ENCODE data around the gene ZRANB3.
A peak's percentile ranks its signal among the peaks of the same experiment; 100 is the strongest.

The ZRANB3 gene

DNA sequence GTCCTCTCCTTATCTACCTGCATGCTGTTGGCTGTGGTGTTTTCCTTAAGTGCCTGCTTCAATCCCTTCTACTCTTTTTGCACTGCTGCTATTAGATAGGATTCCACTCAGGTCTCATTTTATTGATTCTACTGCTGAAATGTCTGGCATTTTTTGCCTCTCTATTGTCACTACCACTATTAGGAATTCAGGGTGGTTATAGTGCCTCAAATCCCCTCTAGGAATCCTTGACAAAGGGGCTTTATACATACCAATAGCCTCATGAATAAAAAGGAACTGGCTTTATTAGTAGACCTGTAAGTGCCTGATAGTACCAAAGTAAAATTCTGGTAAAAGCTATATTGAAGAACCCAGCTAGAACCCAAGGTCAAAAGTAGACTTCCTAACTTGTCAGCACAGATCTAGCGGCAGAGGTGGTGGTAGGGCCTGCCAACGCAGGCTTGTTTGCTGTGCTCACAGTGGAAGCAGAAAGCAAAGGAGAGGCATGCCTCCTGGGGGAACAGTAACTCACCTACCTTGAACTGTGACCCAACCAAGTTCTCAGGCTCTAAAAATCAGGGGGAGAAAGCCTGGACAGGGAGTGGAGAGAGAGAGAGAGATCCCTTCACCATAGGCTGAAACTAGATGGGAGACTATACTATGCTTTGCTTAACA, 278.1 kb downstream of the ZRANB3 start:
- no peak for DNase-seq (ENCODE audit: low read depth in 2 of 2)

GRCh38 chr2:135248611-135249010, 282.4 kb downstream of the ZRANB3 start:
- no peak for DNase-seq (ENCODE audit: low read depth in 2 of 2)

DNA sequence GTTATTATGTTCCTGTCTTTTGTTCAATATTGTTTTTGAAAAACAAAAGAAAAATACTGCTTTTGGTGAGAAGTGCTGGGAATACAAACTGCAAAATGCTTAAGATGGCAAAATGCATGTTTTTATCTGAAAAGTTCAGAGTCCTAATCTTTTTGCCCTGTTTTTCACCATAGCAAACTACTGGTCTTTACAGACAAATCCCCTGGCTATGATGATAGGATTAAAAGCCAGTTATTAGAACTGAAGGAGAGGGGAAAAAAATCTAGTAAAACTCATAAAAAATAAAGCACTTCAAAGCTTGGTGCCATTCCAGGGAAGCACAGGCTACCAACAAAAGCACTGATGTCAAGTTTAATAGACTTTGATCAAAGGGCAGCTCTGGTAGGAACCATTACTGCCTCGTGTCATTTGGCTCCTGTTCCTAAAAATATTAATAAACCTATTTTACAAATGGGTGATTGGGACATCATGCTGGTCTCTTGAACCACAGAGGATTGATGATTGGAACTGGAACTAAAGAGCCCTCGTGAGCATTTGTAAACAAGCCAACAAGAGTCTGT, 284.2 kb downstream of the ZRANB3 start:
- DNase-seq (ENCODE audit: low read depth in 2 of 2): no peak

DNA sequence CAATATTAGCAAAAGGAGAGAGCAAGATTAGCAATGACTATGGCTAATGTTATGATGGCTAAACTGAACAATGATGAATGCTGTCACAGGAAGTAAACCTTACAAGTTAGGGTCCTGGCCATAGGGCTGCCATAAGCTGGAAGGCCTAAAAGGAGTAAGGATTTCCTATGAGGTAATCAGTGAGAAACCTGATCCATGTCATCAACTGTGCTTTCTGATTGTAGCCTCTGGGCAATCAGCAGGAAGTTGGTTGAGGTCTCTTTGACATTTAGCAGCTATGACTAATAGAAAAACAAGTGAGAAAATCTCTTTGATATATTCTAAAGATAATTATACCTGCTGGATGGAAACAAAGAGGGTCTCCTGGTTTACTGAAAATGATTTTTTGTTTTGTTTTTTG, 285.9 kb downstream of the ZRANB3 start:
- DNase-seq (ENCODE audit: low read depth in 2 of 2): peak in 1 of 2 donors; percentile 11

DNA sequence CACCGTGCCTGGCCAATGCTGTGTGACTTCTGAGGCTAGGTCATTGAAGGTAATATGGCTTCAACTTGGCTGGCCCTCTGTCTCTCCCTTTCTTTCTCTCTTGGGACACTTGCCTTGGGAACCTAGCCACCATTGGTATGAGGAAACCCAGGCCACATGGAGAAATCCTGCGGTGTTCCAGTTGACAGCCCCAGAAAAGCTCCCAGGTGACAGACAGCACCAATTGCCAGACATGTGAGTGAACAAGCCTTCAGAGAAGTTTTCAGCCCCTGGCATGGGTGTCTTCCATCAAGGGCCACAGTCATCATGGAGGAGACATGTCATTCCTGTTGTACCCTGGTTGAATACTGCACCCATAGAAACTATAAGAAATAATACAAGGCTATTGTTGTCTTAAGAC, 292.4 kb downstream of the ZRANB3 start:
- no peak for DNase-seq (ENCODE audit: low read depth in 2 of 2)

DNA sequence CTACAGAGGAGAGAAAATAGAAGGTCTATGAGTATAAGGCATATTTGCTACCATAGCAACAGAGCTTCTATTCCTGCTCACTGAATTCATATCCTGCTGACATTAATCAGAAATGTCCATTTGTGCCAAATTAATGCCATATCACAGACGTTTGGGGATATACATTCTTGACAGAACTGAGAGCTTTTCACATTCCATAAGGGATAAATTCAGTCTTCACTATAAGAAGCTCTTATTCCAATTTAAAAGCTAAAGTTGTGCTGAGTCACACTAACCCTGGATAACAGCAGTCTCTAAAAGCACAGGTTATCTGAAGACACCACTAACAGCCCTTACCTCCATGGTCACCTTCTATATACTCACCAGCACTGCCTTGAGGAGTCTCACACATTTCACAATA, 300.9 kb downstream of the ZRANB3 start:
- no peak for DNase-seq (ENCODE audit: low read depth in 2 of 2)

- no peak for DNase-seq (ENCODE audit: low read depth in 2 of 2)
Observed at GRCh38 chr2:135227386-135227785, 303.6 kb downstream of the ZRANB3 start.

GRCh38 chr2:135226961-135227360, 304.1 kb downstream of the ZRANB3 start:
- no peak for DNase-seq (ENCODE audit: low read depth in 2 of 2)

- DNase-seq (ENCODE audit: low read depth in 2 of 2): no peak
Observed at GRCh38 chr2:135225781-135226180, 305.2 kb downstream of the ZRANB3 start.

- no peak for DNase-seq (ENCODE audit: low read depth in 2 of 2)
Observed at GRCh38 chr2:135219226-135219625, 311.8 kb downstream of the ZRANB3 start.

- no peak for DNase-seq (ENCODE audit: low read depth in 2 of 2)
Observed at GRCh38 chr2:135218426-135218825, 312.6 kb downstream of the ZRANB3 start.

DNA sequence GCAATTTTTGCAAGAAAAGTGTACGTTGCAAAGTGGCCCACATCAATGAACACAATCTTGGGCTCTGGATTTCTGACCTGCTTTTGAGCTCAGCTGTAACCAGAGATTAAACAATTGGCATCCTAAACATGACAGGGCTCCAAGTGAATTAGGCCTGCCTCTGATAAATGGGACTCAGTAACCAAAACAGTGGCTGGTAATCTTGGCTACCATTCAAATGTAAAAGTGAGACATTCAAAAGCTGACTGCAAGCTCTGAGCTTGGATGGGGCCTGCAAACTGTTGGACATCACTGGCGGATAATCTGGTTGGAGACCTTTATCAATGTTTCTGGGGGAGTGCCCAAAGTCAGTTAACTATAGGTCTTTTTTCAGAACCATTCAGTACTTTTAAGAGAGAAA, 318.3 kb downstream of the ZRANB3 start:
- DNase-seq (ENCODE audit: low read depth in 2 of 2): no peak

DNA sequence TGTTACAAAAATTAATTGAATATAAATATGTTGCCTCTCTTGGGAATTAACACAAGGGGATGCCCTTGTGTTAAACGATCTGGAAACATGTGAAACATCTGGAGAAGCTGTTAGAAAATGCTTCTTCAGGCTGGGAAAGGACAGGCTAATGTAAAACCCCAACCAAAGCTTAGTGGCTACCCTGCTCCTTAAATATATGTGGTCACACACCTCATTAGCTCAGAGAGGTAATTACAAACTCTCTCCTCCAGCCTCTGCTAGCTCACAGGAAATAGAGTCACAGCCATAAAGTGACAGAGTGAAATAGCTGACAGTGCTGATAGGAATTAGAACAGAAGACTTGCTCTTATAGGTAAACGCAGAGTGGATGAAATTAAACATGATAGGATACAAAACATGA, 323.0 kb downstream of the ZRANB3 start:
- no peak for DNase-seq (ENCODE audit: low read depth in 2 of 2)

DNA sequence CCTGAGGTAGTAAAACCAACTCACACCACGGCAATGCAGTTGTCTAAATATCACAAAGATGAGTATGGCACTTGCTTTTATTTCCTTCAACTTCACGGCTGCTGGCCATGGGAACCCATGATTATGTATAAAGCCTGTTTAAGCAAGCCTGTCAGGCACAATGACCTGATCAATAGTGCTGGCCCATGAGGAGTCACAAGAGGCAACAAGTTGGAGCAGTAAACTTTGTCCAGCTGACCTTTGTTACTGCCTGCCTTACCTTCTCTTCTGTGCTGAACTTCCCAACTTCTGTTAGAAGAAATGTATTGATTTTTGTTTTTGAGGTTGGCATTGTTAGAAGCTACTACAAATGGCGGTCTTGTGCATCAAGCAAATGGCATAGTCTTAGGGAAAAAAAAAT, 327.1 kb downstream of the ZRANB3 start:
- no peak for DNase-seq (ENCODE audit: low read depth in 2 of 2)

GRCh38 chr2:135202751-135203150, 328.3 kb downstream of the ZRANB3 start:
- no peak for DNase-seq (ENCODE audit: low read depth in 2 of 2)

GRCh38 chr2:135198481-135198880, 332.5 kb downstream of the ZRANB3 start:
- no peak for DNase-seq (ENCODE audit: low read depth in 2 of 2)

DNA sequence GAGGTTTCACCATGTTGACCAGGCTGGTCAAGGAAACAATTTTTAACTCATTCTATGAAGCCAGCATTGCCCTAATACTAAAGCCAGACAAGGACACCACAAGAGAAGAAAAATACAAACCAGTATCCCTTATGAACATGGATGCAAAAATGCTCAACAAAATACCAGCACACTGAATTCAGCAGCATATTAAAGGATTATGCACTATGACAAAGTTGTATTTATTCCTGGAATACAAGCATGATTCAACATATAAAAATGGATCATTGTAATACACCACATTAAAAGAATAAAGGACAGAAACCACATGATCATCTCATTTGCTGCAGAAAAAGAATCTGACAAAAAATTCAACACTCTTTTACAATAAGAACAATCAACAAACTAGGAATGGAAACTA, 340.2 kb downstream of the ZRANB3 start:
- DNase-seq (ENCODE audit: low read depth in 2 of 2): no peak

DNA sequence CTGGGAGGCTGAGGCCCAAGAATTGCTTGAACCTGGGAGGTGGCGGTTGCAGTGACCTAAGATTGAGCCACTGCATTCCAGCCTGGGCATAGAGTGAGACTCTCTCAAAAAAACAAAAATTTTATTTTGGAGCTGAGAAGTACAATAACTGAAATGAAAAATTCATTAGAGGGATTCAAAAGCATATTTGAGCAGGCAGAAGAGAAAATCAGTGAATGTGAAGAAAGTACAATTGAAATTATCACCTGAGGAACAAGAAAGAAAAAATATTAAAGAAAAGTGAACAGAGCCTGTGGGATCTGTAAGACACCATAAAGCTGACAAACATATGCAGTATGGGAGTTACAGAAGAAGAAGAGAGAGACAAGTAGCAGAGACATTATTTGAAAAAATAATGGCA, 341.9 kb downstream of the ZRANB3 start:
- DNase-seq (ENCODE audit: low read depth in 2 of 2): no peak

- DNase-seq (ENCODE audit: low read depth in 2 of 2): no peak
Observed at GRCh38 chr2:135187270-135187669, 343.7 kb downstream of the ZRANB3 start.

DNA sequence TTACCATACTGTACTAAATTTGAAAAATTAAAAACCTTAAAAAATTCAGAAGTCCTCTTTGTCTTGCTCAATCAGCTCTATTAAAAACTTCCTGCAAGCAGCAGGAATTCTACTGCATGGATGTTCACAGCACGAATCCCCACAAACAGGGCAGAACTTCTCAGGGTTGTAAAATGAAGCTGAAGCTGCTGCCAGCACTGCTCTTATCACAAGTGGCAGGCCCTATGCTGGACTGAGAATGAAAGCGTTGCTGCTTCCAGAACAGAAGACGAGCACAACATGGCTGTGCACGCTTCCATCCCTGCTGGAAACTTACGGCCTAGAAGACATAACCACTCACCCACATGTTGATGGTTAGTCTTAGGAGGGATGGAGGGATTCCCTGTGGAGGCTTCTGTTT, 345.0 kb downstream of the ZRANB3 start:
- DNase-seq (ENCODE audit: low read depth in 2 of 2): no peak

DNA sequence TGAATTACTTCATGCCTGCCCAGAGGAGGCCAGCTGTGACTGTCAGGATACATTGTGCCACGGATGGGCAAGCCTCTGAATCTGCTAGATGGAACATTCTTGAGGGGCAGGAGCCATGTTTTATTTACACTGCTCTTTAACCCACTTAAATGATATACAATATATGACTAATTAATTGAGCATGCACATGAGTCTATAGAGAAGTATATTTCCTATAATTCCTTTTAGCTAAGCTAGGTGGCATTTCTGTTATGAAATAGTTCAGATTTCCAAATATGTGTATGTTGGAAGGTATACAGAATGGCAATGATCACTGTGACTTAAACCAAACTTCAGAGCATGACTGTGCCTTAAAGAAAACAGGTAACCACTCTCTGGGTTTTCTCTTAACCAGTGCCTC, 347.2 kb downstream of the ZRANB3 start:
- no peak for DNase-seq (ENCODE audit: low read depth in 2 of 2)

- DNase-seq (ENCODE audit: low read depth in 2 of 2): no peak
Observed at GRCh38 chr2:135182601-135183000, 348.4 kb downstream of the ZRANB3 start.

DNA sequence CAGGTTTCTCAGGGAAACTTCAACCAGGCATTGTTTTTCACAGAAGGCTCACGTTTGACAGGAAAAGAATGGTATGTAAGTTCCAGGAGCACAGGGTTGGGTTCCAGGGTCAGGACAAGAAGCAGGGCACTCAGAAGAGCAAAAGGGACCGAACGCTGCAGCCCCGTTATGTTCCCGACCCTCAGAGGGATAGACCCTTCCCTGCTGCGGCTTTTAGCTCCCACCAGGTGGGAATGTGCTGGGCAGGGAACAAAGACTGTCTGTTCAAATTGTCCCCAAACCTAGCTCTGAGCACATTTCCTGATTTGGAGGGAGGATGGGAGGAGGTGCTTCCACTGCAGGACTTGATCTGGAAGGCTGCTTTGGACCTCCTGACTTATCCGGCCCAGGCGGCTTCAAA, 348.8 kb downstream of the ZRANB3 start:
- DNase-seq (ENCODE audit: low read depth in 2 of 2): no peak

- DNase-seq (ENCODE audit: low read depth in 2 of 2): no peak
Observed at GRCh38 chr2:135179689-135180088, 351.3 kb downstream of the ZRANB3 start.

Data from stimulated activated CD8-positive, alpha-beta memory T cell treated with anti-CD3 and anti-CD28 coated beads, Interleukin-15, amount 100 ng/mL, for 48 hours (primary cell).